ENCODE results near the gene RABL2B.
"Not testable (repeated sequence)": the region's sequence is repeated elsewhere in the genome, so short reads cannot be mapped to it uniquely, and the experiment has no call there.

Gene RABL2B

GRCh38 chr22:50755251-50755650 is 28.2 kb downstream of the RABL2B start:
- not testable (repeated sequence) for DNase-seq; H3K9me3 Mint-ChIP-seq; ATAC-seq (replicated peaks); H3K4me3 Mint-ChIP-seq; H3K4me1 Mint-ChIP-seq (ENCODE audit: low read depth in 2 of 2); H3K36me3 Mint-ChIP-seq (ENCODE audit: insufficient read depth); H3K27me3 Mint-ChIP-seq; H3K27ac Mint-ChIP-seq

GRCh38 chr22:50749302-50750074 is 33.9 kb downstream of the RABL2B start:
- H3K36me3 Mint-ChIP-seq (ENCODE audit: insufficient read depth); H3K27me3 Mint-ChIP-seq; H3K27ac Mint-ChIP-seq: not testable (repeated sequence)

GRCh38 chr22:50748630-50749029 is 34.8 kb downstream of the RABL2B start:
- not testable (repeated sequence) for H3K9me3 Mint-ChIP-seq; DNase-seq; H3K4me3 Mint-ChIP-seq; H3K4me1 Mint-ChIP-seq (ENCODE audit: low read depth in 2 of 2); H3K27ac Mint-ChIP-seq; H3K27me3 Mint-ChIP-seq; ATAC-seq (replicated peaks); H3K36me3 Mint-ChIP-seq (ENCODE audit: insufficient read depth)

More at GRCh38 chr22:50749302-50750074, 33.9 kb downstream of the RABL2B start:
- ATAC-seq (replicated peaks); DNase-seq; H3K9me3 Mint-ChIP-seq; H3K4me1 Mint-ChIP-seq (ENCODE audit: low read depth in 2 of 2); H3K4me3 Mint-ChIP-seq: not testable (repeated sequence)

GRCh38 chr22:50747521-50747920 is 35.9 kb downstream of the RABL2B start:
- not testable (repeated sequence) for H3K27ac Mint-ChIP-seq; ATAC-seq (replicated peaks); H3K4me3 Mint-ChIP-seq; H3K36me3 Mint-ChIP-seq (ENCODE audit: insufficient read depth); H3K27me3 Mint-ChIP-seq; DNase-seq; H3K9me3 Mint-ChIP-seq; H3K4me1 Mint-ChIP-seq (ENCODE audit: low read depth in 2 of 2)

- H3K27me3 Mint-ChIP-seq: peaks cover 5 to 11% of the 10 kb centered on the region in 2 donors
- not testable (repeated sequence) for H3K4me1 Mint-ChIP-seq (ENCODE audit: low read depth in 2 of 2); H3K9me3 Mint-ChIP-seq; DNase-seq; H3K27ac Mint-ChIP-seq; H3K4me3 Mint-ChIP-seq; H3K36me3 Mint-ChIP-seq (ENCODE audit: insufficient read depth); ATAC-seq (replicated peaks)
Observed at GRCh38 chr22:50744424-50744823, 39.0 kb downstream of the RABL2B start.

- not testable (repeated sequence) for H3K9me3 Mint-ChIP-seq; H3K36me3 Mint-ChIP-seq (ENCODE audit: insufficient read depth); H3K4me3 Mint-ChIP-seq; H3K4me1 Mint-ChIP-seq (ENCODE audit: low read depth in 2 of 2); H3K27ac Mint-ChIP-seq; DNase-seq; ATAC-seq (replicated peaks)
- H3K27me3 Mint-ChIP-seq: peaks cover 29 to 33% of the 10 kb centered on the region in 2 donors
Observed at GRCh38 chr22:50740714-50741113, 42.7 kb downstream of the RABL2B start.

GRCh38 chr22:50739894-50740293 is 43.5 kb downstream of the RABL2B start:
- H3K27ac Mint-ChIP-seq: no peak overlapping the region
- H3K27me3 Mint-ChIP-seq: peaks cover 33 to 37% of the 10 kb centered on the region in 2 donors
- H3K36me3 Mint-ChIP-seq (ENCODE audit: insufficient read depth): no peaks in the 10 kb centered on the region
- H3K4me1 Mint-ChIP-seq (ENCODE audit: low read depth in 2 of 2): no peaks in the 10 kb centered on the region
- DNase-seq (no peak), ATAC-seq (replicated peaks) (no peak)
- no peak overlapping the region for H3K4me3 Mint-ChIP-seq
- no peaks in the 10 kb centered on the region for H3K9me3 Mint-ChIP-seq

GRCh38 chr22:50739279-50739691 is 44.2 kb downstream of the RABL2B start:
- no peak overlapping the region for H3K27ac Mint-ChIP-seq
- H3K9me3 Mint-ChIP-seq: no peaks in the 10 kb centered on the region
- no peak for DNase-seq
- H3K27me3 Mint-ChIP-seq: peaks cover 33 to 41% of the 10 kb centered on the region in 2 donors
- H3K4me1 Mint-ChIP-seq (ENCODE audit: low read depth in 2 of 2): no peaks in the 10 kb centered on the region
- H3K4me3 Mint-ChIP-seq: no peak overlapping the region
- no peak for ATAC-seq (replicated peaks)
- no peaks in the 10 kb centered on the region for H3K36me3 Mint-ChIP-seq (ENCODE audit: insufficient read depth)

- Mint-ChIP-seq H3K4me3 (no peak overlapping the region), H3K27ac (no peak overlapping the region), H3K27me3 (peaks cover 33 to 41% of the 10 kb centered on the region in 2 donors), H3K9me3 (no peaks in the 10 kb centered on the region), H3K4me1 (ENCODE audit: low read depth in 2 of 2) (no peaks in the 10 kb centered on the region), H3K36me3 (ENCODE audit: insufficient read depth) (no peaks in the 10 kb centered on the region)
- ATAC-seq (replicated peaks) (no peak), DNase-seq (no peak)
Observed at GRCh38 chr22:50738649-50739227, 44.7 kb downstream of the RABL2B start.

GRCh38 chr22:50737728-50738648 is 45.4 kb downstream of the RABL2B start, which contains the start of gene ACR:
ACR (plus strand) TSS chr22:50738204; CDS start chr22:50738236, 32 bp downstream.
- no peaks in the 10 kb centered on the region for H3K36me3 Mint-ChIP-seq (ENCODE audit: insufficient read depth)
- H3K4me3 Mint-ChIP-seq: no peak within 1 kb of the TSS
- H3K4me1 Mint-ChIP-seq (ENCODE audit: low read depth in 2 of 2): no peaks in the 10 kb centered on the region
- H3K9me3 Mint-ChIP-seq: no peaks in the 10 kb centered on the region
- H3K27me3 Mint-ChIP-seq: peaks cover 33 to 46% of the 10 kb centered on the region in 2 donors
- H3K27ac Mint-ChIP-seq: no peak within 1 kb of the TSS
- no peak for DNase-seq
- no peak for ATAC-seq (replicated peaks)

GRCh38 chr22:50735739-50736030 is 47.8 kb downstream of the RABL2B start:
- ATAC-seq (replicated peaks): no peak
- Mint-ChIP-seq H3K9me3 (no peaks in the 10 kb centered on the region), H3K27ac (no peak overlapping the region), H3K4me1 (ENCODE audit: low read depth in 2 of 2) (peaks cover 5 to 8% of the 10 kb centered on the region in 2 donors), H3K36me3 (ENCODE audit: insufficient read depth) (no peaks in the 10 kb centered on the region), H3K4me3 (no peak overlapping the region), H3K27me3 (peaks cover 33 to 49% of the 10 kb centered on the region in 2 donors)
- no peak for DNase-seq

- DNase-seq (no peak), ATAC-seq (replicated peaks) (no peak)
- Mint-ChIP-seq H3K36me3 (ENCODE audit: insufficient read depth) (no peaks in the 10 kb centered on the region), H3K4me3 (no peak overlapping the region), H3K27me3 (peaks cover 33 to 49% of the 10 kb centered on the region in 2 donors), H3K9me3 (no peaks in the 10 kb centered on the region), H3K4me1 (ENCODE audit: low read depth in 2 of 2) (peaks cover 5 to 8% of the 10 kb centered on the region in 2 donors), H3K27ac (no peak overlapping the region)
Observed at GRCh38 chr22:50734986-50735738, 48.3 kb downstream of the RABL2B start.

GRCh38 chr22:50734343-50734771 is 49.1 kb downstream of the RABL2B start:
- Mint-ChIP-seq H3K4me3 (no peak overlapping the region), H3K4me1 (ENCODE audit: low read depth in 2 of 2) (peaks cover 5 to 8% of the 10 kb centered on the region in 2 donors), H3K27ac (no peak overlapping the region), H3K27me3 (peaks cover 33 to 48% of the 10 kb centered on the region in 2 donors), H3K36me3 (ENCODE audit: insufficient read depth) (no peaks in the 10 kb centered on the region), H3K9me3 (no peaks in the 10 kb centered on the region)
- ATAC-seq (replicated peaks) (no peak), DNase-seq (no peak)

All from effector memory CD8-positive, alpha-beta T cell (primary cell).